ENCODE results near the gene KRT85.

KRT85 gene

GRCh38 chr12:52366738-52367485 lies at the start of gene KRT85:
TSS of gene KRT85 (minus strand) at chr12:52367481. CDS start at chr12:52367405, 76 bp downstream.
- Histone ChIP-seq H3K27me3 (replicated peaks; ENCODE audit: insufficient read depth, low read length) (peaks cover 98% of the 10 kb centered on the region), H3K27ac (ENCODE audit: low read length) (no peak within 1 kb of the TSS), H3K36me3 (replicated peaks; ENCODE audit: insufficient read depth, low read length) (no peaks in the 10 kb centered on the region), H4K20me1 (ENCODE audit: insufficient read depth, low read length) (no peaks in the 10 kb centered on the region), H3K9me2 (replicated peaks; ENCODE audit: insufficient read depth, low read length) (no peaks in the 10 kb centered on the region), H2AFZ (ENCODE audit: low read length) (no peak within 1 kb of the TSS), H3K9ac (ENCODE audit: low read length) (no peak within 1 kb of the TSS), H3K4me3 (ENCODE audit: low read length) (no peak within 1 kb of the TSS), H3K4me1 (ENCODE audit: low read length) (no peaks in the 10 kb centered on the region), H3K9me3 (replicated peaks; ENCODE audit: insufficient read depth, low read length) (no peaks in the 10 kb centered on the region), H3K79me2 (ENCODE audit: low read length) (no peaks in the 10 kb centered on the region), H3K4me2 (ENCODE audit: low read depth, low read length) (no peak within 1 kb of the TSS), H3F3A (ENCODE audit: insufficient read depth, low read length) (no peaks in the 10 kb centered on the region)
- DNase-seq: no peak
- TF ChIP-seq EZH2phosphoT487 (IDR thresholded peaks at IDR 0.05; ENCODE audit: low read length) (no peak), CTCF (IDR thresholded peaks at IDR 0.05; ENCODE audit: low read length) (no peak), EZH2 (optimal IDR thresholded peaks at IDR 0.05; ENCODE audit: low read depth, low read length) (no peak)

GRCh38 chr12:52416795-52417194 lies 49.5 kb upstream of the KRT85 start:
- H4K20me1 ChIP-seq (ENCODE audit: insufficient read depth, low read length): no peaks in the 10 kb centered on the region
- no peaks in the 10 kb centered on the region for H3K79me2 ChIP-seq (ENCODE audit: low read length)
- no peaks in the 10 kb centered on the region for H3K4me1 ChIP-seq (ENCODE audit: low read length)
- no peaks in the 10 kb centered on the region for H3F3A ChIP-seq (ENCODE audit: insufficient read depth, low read length)
- H2AFZ ChIP-seq (ENCODE audit: low read length): no peak overlapping the region
- no peak for TF ChIP-seq EZH2phosphoT487 (IDR thresholded peaks at IDR 0.05; ENCODE audit: low read length)
- no peak for TF ChIP-seq EZH2 (optimal IDR thresholded peaks at IDR 0.05; ENCODE audit: low read depth, low read length)
- TF ChIP-seq CTCF (IDR thresholded peaks at IDR 0.05; ENCODE audit: low read length): no peak
- no peak for DNase-seq
- H3K4me2 ChIP-seq (ENCODE audit: low read depth, low read length): no peak overlapping the region
- H3K9me3 ChIP-seq (replicated peaks; ENCODE audit: insufficient read depth, low read length): no peaks in the 10 kb centered on the region
- H3K36me3 ChIP-seq (replicated peaks; ENCODE audit: insufficient read depth, low read length): no peaks in the 10 kb centered on the region
- H3K9me2 ChIP-seq (replicated peaks; ENCODE audit: insufficient read depth, low read length): no peaks in the 10 kb centered on the region
- no peak overlapping the region for H3K4me3 ChIP-seq (ENCODE audit: low read length)
- H3K9ac ChIP-seq (ENCODE audit: low read length): no peak overlapping the region
- H3K27me3 ChIP-seq (replicated peaks; ENCODE audit: insufficient read depth, low read length): peaks cover 18% of the 10 kb centered on the region
- no peak overlapping the region for H3K27ac ChIP-seq (ENCODE audit: low read length)

- H3K4me3 ChIP-seq (ENCODE audit: low read length): no peak overlapping the region
- H3K4me1 ChIP-seq (ENCODE audit: low read length): no peaks in the 10 kb centered on the region
- H3K9me2 ChIP-seq (replicated peaks; ENCODE audit: insufficient read depth, low read length): no peaks in the 10 kb centered on the region
- no peaks in the 10 kb centered on the region for H3K79me2 ChIP-seq (ENCODE audit: low read length)
- H3F3A ChIP-seq (ENCODE audit: insufficient read depth, low read length): no peaks in the 10 kb centered on the region
- no peaks in the 10 kb centered on the region for H3K9me3 ChIP-seq (replicated peaks; ENCODE audit: insufficient read depth, low read length)
- no peak overlapping the region for H2AFZ ChIP-seq (ENCODE audit: low read length)
- no peak for DNase-seq
- H3K27ac ChIP-seq (ENCODE audit: low read length): no peak overlapping the region
- peaks cover 18% of the 10 kb centered on the region for H3K27me3 ChIP-seq (replicated peaks; ENCODE audit: insufficient read depth, low read length)
- TF ChIP-seq EZH2 (optimal IDR thresholded peaks at IDR 0.05; ENCODE audit: low read depth, low read length) (no peak), EZH2phosphoT487 (IDR thresholded peaks at IDR 0.05; ENCODE audit: low read length) (no peak), CTCF (IDR thresholded peaks at IDR 0.05; ENCODE audit: low read length) (no peak)
- H3K4me2 ChIP-seq (ENCODE audit: low read depth, low read length): no peak overlapping the region
- no peak overlapping the region for H3K9ac ChIP-seq (ENCODE audit: low read length)
- H3K36me3 ChIP-seq (replicated peaks; ENCODE audit: insufficient read depth, low read length): no peaks in the 10 kb centered on the region
- no peaks in the 10 kb centered on the region for H4K20me1 ChIP-seq (ENCODE audit: insufficient read depth, low read length)
Measured at GRCh38 chr12:52415870-52416750, 48.8 kb upstream of the KRT85 start.
